G401.6 (cell line): ENCODE measurements around the gene MUC5AC.
"Not testable (repeated sequence)": the region's sequence is repeated elsewhere in the genome, so short reads cannot be mapped to it uniquely, and the experiment has no call there.

Experiments used
- FAIRE-seq: peaks from 2 replicates; lab custom pipeline; 2012; peaks lifted over from hg19 to GRCh38; lab: Jason Lieb, UNC

The MUC5AC gene

GRCh38 chr11:1177771-1178090 is 20.0 kb downstream of the MUC5AC start:
- no peak for FAIRE-seq

DNA sequence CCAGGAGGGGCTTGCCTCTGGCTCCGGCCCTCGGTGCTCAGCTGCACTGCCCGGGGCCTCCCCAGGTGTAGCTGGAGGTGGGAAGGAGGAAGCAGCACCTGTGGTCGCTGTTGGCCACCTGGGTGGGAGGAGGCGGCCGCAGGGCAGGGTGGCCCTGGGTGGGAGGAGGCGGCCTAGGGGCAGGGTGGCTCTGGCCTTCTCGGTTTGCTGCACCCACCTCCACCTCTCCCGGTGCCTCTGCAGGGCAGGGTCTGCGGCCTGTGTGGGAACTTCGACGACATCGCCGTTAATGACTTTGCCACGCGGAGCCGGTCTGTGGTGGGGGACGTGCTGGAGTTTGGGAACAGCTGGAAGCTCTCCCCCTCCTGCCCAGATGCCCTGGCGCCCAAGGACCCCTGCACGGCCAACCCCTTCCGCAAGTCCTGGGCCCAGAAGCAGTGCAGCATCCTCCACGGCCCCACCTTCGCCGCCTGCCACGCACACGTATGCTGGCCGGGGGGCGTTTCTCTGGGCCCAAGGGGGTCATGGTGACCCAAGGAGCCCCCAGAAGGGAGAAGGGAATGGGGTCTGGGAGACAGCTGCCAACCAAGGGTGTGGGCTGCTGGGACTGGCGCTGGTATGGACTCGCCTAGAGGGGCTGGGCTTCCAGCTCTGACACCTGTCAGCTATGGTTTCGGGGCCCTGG is 20.6 kb downstream of the MUC5AC start:
- no peak for FAIRE-seq

GRCh38 chr11:1178906-1179305 is 21.2 kb downstream of the MUC5AC start:
- FAIRE-seq = no peak

DNA sequence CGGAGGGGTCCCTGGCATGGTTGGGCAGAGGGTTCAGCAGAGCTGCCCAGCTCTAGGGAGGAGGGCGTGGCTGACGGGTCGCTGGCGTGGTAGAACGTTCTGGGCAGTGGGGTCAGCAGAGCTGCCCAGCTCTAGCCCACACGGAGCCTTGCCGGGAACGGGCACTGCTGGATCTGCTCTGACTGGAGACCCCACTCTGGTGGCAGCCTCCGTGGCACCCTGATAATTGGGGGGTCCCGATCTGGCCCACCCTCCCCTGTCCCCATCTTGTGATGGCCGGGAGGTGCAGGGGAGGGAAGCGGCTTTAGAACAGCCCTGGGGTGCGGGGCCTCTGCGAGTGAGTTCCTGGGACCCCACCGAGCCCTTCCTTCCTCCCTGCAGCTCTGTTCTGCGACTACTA is 21.9 kb downstream of the MUC5AC start:
- FAIRE-seq = no peak

GRCh38 chr11:1180171-1180570 is 22.4 kb downstream of the MUC5AC start:
- no peak for FAIRE-seq

GRCh38 chr11:1180947-1181391 is 23.2 kb downstream of the MUC5AC start:
- no peak for FAIRE-seq

DNA sequence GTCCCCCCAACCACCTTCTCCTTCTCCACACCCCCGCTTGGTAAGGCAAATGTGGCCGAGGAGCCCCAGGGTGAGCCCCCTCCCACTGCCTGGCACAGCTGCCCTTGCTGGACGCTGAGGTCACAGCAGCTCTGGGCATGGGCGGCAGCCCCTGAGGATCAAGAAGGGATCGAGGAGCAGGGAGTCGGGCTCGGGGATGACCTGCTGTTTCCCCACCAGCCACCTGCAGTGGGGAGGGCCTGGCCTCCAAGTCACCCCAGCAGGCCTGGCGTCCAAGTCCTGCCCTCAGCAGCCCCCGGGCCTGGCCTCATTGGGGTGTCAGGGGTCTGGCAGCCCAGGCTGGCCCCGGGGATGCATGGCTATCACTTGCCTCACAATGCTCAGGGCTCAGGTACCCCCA is 23.7 kb downstream of the MUC5AC start:
- FAIRE-seq = no peak

GRCh38 chr11:1181853-1182535 is 24.2 kb downstream of the MUC5AC start:
- FAIRE-seq = no peak

- FAIRE-seq = not testable (repeated sequence)
These were observed 26.4 kb downstream of the MUC5AC start for GRCh38 chr11:1184139-1184538.

DNA sequence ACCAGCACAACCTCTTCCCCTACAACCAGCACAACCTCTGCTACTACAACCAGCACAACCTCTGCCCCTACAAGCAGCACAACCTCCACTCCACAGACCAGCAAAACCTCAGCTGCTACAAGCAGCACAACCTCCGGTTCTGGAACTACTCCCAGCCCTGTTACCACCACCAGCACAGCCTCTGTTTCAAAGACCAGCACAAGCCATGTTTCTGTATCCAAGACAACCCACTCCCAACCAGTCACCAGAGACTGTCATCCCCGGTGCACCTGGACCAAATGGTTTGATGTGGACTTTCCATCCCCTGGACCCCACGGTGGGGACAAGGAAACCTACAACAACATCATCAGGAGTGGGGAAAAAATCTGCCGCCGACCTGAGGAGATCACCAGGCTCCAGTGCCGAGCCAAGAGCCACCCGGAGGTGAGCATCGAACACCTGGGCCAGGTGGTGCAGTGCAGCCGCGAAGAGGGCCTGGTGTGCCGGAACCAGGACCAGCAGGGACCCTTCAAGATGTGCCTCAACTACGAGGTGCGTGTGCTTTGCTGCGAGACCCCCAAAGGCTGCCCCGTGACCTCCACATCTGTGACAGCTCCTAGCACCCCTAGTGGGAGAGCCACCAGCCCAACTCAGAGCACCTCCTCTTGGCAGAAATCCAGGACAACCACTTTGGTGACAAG is 30.8 kb downstream of the MUC5AC start:
- not testable (repeated sequence) for FAIRE-seq

DNA sequence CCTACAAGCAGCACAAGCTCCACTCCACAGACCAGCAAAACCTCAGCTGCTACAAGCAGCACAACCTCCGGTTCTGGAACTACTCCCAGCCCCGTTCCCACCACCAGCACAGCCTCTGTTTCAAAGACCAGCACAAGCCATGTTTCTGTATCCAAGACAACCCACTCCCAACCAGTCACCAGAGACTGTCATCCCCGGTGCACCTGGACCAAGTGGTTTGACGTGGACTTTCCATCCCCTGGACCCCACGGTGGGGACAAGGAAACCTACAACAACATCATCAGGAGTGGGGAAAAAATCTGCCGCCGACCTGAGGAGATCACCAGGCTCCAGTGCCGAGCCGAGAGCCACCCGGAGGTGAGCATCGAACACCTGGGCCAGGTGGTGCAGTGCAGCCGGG is 32.1 kb downstream of the MUC5AC start:
- not testable (repeated sequence) for FAIRE-seq

DNA sequence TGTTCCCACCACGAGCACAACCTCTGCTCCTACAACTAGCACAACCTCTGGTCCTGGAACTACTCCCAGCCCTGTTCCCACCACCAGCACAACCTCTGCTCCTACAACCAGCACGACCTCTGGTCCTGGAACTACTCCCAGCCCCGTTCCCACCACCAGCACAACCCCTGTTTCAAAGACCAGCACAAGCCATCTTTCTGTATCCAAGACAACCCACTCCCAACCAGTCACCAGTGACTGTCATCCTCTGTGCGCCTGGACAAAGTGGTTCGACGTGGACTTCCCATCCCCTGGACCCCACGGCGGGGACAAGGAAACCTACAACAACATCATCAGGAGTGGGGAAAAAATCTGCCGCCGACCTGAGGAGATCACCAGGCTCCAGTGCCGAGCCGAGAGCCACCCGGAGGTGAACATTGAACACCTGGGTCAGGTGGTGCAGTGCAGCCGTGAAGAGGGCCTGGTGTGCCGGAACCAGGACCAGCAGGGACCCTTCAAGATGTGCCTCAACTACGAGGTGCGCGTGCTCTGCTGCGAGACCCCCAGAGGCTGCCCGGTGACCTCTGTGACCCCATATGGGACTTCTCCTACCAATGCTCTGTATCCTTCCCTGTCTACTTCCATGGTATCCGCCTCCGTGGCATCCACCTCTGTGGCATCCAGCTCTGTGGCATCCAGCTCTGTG is 34.2 kb downstream of the MUC5AC start:
- not testable (repeated sequence) for FAIRE-seq

- no peak for FAIRE-seq
These were observed 35.1 kb downstream of the MUC5AC start for GRCh38 chr11:1192741-1193325.

GRCh38 chr11:1193326-1194230 is 35.8 kb downstream of the MUC5AC start:
- no peak for FAIRE-seq

- no peak for FAIRE-seq
These were observed 36.7 kb downstream of the MUC5AC start for GRCh38 chr11:1194231-1194976.

- FAIRE-seq = no peak
These were observed 37.4 kb downstream of the MUC5AC start for GRCh38 chr11:1194977-1195681.

DNA sequence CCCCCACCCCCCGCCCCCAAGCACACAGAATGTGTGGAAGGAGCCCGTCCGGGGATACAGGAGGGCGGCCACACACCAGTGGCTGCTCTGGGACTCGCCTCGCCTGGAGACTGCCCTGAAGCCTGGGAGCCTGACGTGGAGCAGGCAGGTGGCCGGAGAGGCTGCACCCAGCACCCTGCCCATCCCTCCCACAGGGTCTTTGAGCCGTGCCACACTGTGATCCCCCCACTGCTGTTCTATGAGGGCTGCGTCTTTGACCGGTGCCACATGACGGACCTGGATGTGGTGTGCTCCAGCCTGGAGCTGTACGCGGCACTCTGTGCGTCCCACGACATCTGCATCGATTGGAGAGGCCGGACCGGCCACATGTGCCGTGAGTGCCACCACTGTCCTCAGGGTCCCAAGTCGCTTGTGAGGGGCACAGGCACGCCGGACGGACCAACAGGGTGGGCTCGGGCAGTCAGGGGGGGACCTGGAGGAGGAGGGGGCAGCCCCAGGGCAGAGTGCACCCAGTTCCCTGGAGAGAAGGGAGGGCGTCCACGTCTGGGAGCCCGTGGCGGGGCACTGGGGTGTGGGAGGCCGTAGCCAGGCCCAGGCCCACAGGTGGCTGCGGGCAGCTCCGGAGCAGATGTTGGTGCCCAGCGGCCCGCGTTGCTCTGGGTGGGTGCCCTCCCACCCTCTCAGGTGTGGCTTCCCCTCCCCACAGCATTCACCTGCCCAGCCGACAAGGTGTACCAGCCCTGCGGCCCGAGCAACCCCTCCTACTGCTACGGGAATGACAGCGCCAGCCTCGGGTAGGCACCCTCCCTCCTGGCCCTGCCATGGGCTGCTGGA is 38.1 kb downstream of the MUC5AC start:
- no peak for FAIRE-seq

DNA sequence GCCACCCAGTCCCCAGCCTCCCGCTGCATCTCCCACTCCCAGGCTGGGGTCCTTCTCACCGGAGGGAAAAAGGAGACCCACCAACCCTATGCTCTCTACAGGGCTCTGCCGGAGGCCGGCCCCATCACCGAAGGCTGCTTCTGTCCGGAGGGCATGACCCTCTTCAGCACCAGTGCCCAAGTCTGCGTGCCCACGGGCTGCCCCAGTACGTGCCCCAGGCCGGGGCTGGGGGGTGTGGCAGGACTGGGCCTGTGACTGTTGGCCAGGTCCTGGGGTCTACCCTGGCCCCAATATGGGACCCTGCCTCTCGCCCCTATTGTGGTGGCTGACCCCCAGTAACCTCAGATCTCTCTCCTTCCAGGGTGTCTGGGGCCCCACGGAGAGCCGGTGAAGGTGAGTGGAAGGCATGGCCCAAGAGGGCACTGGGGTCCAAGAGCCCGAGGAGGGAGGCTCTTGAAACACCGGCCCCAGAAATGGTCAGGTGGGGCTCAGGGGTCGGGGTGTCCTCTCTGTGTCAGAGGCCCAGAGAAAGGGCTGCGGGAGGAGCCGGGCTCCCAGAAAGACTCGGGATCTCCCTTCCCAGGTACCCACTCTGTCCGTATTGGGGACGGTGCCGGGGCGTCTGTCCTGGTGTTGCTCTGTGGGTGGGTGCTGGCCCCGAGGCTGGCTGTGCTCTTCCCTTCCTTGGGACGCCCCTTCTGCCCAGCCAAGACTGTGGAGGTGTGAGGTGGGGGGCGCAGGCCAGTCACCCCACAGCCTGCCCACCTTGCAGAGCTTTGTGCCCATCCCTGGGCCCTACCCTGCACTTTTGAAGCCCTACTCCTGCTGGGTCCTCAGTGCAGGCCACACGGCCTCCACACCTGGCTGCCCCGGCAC is 39.0 kb downstream of the MUC5AC start:
- no peak for FAIRE-seq
